Measurements from ENCODE around the gene HEPHL1.

HEPHL1 gene

GRCh38 chr11:94048032-94048709, 27.0 kb downstream of the HEPHL1 start:
- DNase-seq (ENCODE audit: low read depth) = no peak
- no peak for TF ChIP-seq CTCF (IDR thresholded peaks at IDR 0.05; ENCODE audit: low read depth, low read length, missing control alignments)
- H3K4me3 ChIP-seq (ENCODE audit: low read depth, low read length) = no peak overlapping the region

GRCh38 chr11:94049351-94049750, 28.2 kb downstream of the HEPHL1 start:
- H3K4me3 ChIP-seq (ENCODE audit: low read depth, low read length) = no peak overlapping the region
- no peak for DNase-seq (ENCODE audit: low read depth)
- TF ChIP-seq CTCF (IDR thresholded peaks at IDR 0.05; ENCODE audit: low read depth, low read length, missing control alignments) = no peak

- no peak for DNase-seq (ENCODE audit: low read depth)
- H3K4me3 ChIP-seq (ENCODE audit: low read depth, low read length) = no peak overlapping the region
- TF ChIP-seq CTCF (IDR thresholded peaks at IDR 0.05; ENCODE audit: low read depth, low read length, missing control alignments) = no peak
Measured at GRCh38 chr11:94058630-94059029, 37.5 kb downstream of the HEPHL1 start.

- no peak for TF ChIP-seq CTCF (IDR thresholded peaks at IDR 0.05; ENCODE audit: low read depth, low read length, missing control alignments)
- DNase-seq (ENCODE audit: low read depth) = no peak
Measured at GRCh38 chr11:94059065-94059464, 37.9 kb downstream of the HEPHL1 start.

GRCh38 chr11:94060401-94060800, 39.2 kb downstream of the HEPHL1 start:
- no peak overlapping the region for H3K4me3 ChIP-seq (ENCODE audit: low read depth, low read length)

More at GRCh38 chr11:94059065-94059464, 37.9 kb downstream of the HEPHL1 start:
- no peak overlapping the region for H3K4me3 ChIP-seq (ENCODE audit: low read depth, low read length)

GRCh38 chr11:94062360-94062759, 41.2 kb downstream of the HEPHL1 start:
- TF ChIP-seq CTCF (IDR thresholded peaks at IDR 0.05; ENCODE audit: low read depth, low read length, missing control alignments) = no peak
- no peak overlapping the region for H3K4me3 ChIP-seq (ENCODE audit: low read depth, low read length)
- no peak for DNase-seq (ENCODE audit: low read depth)

More at GRCh38 chr11:94060401-94060800, 39.2 kb downstream of the HEPHL1 start:
- DNase-seq (ENCODE audit: low read depth) = no peak
- no peak for TF ChIP-seq CTCF (IDR thresholded peaks at IDR 0.05; ENCODE audit: low read depth, low read length, missing control alignments)

- no peak for DNase-seq (ENCODE audit: low read depth)
- no peak for TF ChIP-seq CTCF (IDR thresholded peaks at IDR 0.05; ENCODE audit: low read depth, low read length, missing control alignments)
- no peak overlapping the region for H3K4me3 ChIP-seq (ENCODE audit: low read depth, low read length)
Measured at GRCh38 chr11:94066901-94067429, 45.8 kb downstream of the HEPHL1 start.
